IPS-18c (cell line): Measurements from ENCODE around the gene PCGF1.

Experiments
- H3K4me3 ChIP-seq: 2 replicates; pipeline ENCODE4 v1.7.0; 2013; ENCODE audit warnings: low read depth, mild to moderate bottlenecking, low read length, moderate library complexity; ENCODE audit not compliant: insufficient read depth
- H3K9me3 ChIP-seq: one replicate; pipeline ENCODE4 v1.6.1; 2013; ENCODE audit warnings: mild to moderate bottlenecking, low read length, moderate library complexity; ENCODE audit not compliant: control insufficient read depth, insufficient read depth

The PCGF1 gene

GRCh38 chr2:74525717-74526648, 18.5 kb upstream of the PCGF1 start, which contains the start of gene DQX1:
Gene DQX1, minus strand, starts transcription at chr2:74526231. Its CDS starts 502 bp downstream, at chr2:74525729.
- no peak within 1 kb of the TSS; the same call in 1 of the 2 replicates for H3K4me3 ChIP-seq
- H3K9me3 ChIP-seq = peaks cover 4% of the 10 kb centered on the region

- H3K9me3 ChIP-seq = peaks cover 4% of the 10 kb centered on the region
Observed at GRCh38 chr2:74524955-74525716, 17.6 kb upstream of the PCGF1 start.

GRCh38 chr2:74524005-74524404, 16.5 kb upstream of the PCGF1 start:
- H3K9me3 ChIP-seq = peaks cover 4% of the 10 kb centered on the region
- no peak overlapping the region for H3K4me3 ChIP-seq

More at GRCh38 chr2:74524955-74525716, 17.6 kb upstream of the PCGF1 start:
- H3K4me3 ChIP-seq = no peak overlapping the region

- Histone ChIP-seq H3K4me3 (no peak overlapping the region), H3K9me3 (peaks cover 4% of the 10 kb centered on the region)
Observed at GRCh38 chr2:74522516-74522915, 15.0 kb upstream of the PCGF1 start.

- Histone ChIP-seq H3K9me3 (peaks cover 9% of the 10 kb centered on the region), H3K4me3 (no peak overlapping the region)
Observed at GRCh38 chr2:74516650-74517049, 9.2 kb upstream of the PCGF1 start.

- peak overlapping the region; percentile 42; the same call in 1 of the 2 replicates for H3K4me3 ChIP-seq
Observed at GRCh38 chr2:74515981-74516633, 8.6 kb upstream of the PCGF1 start.

GRCh38 chr2:74515271-74515980, 7.9 kb upstream of the PCGF1 start:
- H3K9me3 ChIP-seq = peaks cover 9% of the 10 kb centered on the region
- H3K4me3 ChIP-seq = peak overlapping the region; percentile 42; the same call in 1 of the 2 replicates

More at GRCh38 chr2:74515981-74516633, 8.6 kb upstream of the PCGF1 start:
- peaks cover 9% of the 10 kb centered on the region for H3K9me3 ChIP-seq

- H3K4me3 ChIP-seq = peak within 1 kb of the TSS; percentile 42
- peaks cover 9% of the 10 kb centered on the region for H3K9me3 ChIP-seq
Observed at GRCh38 chr2:74514368-74515270, 7.1 kb upstream of the PCGF1 start, which contains the start of gene TLX2. Gene TLX2, plus strand, starts transcription at chr2:74514450. Its CDS starts 357 bp downstream, at chr2:74514807.

- Histone ChIP-seq H3K9me3 (peaks cover 9% of the 10 kb centered on the region), H3K4me3 (peak overlapping the region; percentile 42)
Observed at GRCh38 chr2:74513605-74514367, 6.3 kb upstream of the PCGF1 start.

GRCh38 chr2:74512744-74513604, 5.5 kb upstream of the PCGF1 start:
- Histone ChIP-seq H3K4me3 (peak overlapping the region; percentile 42; the same call in 1 of the 2 replicates), H3K9me3 (peaks cover 9% of the 10 kb centered on the region)

- Histone ChIP-seq H3K4me3 (no peak overlapping the region), H3K9me3 (peaks cover 5% of the 10 kb centered on the region)
Observed at GRCh38 chr2:74511104-74511989, 3.9 kb upstream of the PCGF1 start.

- Histone ChIP-seq H3K9me3 (no peaks in the 10 kb centered on the region), H3K4me3 (no peak overlapping the region)
Observed at GRCh38 chr2:74510272-74510671, 2.8 kb upstream of the PCGF1 start.

GRCh38 chr2:74507926-74508520, 528 bp upstream of the PCGF1 start:
- Histone ChIP-seq H3K9me3 (no peaks in the 10 kb centered on the region), H3K4me3 (peak overlapping the region; percentile 94)
